ENCODE data around the gene ADCY2. TPM values are rescaled to one million over a fixed set of nuclear protein-coding genes. Genes with fewer than 3 reads are reported as not detected.

The ADCY2 gene
- total RNA-seq, 4 donors from 2014 or later, result 0.19 to 2.7 (median 0.59) TPM; not detected in 1

DNA sequence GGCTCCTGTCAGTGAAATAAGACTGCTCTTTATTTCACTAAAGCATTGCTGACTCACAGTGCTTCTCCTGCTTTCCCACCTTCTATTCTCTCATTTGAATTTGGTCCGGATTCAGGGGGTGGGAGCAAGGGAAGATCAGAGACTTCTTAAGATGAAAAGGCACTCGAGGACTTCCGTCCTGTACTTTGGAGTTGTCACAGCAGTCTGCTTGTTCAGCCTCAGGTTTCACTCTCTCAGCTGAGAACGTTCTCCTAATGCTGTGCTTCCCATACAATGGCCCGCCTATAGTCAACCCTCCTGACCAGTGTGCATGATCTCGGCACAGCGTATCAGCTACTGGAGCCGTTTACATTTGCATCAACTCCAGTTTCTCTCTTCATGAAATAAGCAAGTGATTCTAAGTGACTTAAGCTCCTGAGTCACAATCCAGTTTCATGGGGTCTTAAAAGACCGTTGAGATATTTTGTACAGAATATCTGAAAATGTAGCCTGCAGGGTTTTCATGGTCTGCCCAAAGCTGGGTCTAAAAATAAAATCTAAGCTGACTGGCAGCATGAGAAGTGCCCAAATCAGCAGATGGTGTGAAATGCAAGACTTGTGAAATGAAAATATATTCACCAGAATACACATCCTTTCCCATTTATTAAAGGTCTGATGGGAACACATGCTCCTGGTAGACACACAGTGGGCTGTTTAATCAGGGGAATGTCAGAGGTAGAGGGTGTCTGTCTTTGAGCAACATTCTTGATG, 145.0 kb downstream of the ADCY2 start:
- no peak overlapping the region for H3K27ac ChIP-seq
- H3K27me3 ChIP-seq, result no peaks in the 10 kb centered on the region
- no peak for DNase-seq
- TF ChIP-seq POLR2A (IDR thresholded peaks at IDR 0.05), result no peak
- TF ChIP-seq, protein P1, sequence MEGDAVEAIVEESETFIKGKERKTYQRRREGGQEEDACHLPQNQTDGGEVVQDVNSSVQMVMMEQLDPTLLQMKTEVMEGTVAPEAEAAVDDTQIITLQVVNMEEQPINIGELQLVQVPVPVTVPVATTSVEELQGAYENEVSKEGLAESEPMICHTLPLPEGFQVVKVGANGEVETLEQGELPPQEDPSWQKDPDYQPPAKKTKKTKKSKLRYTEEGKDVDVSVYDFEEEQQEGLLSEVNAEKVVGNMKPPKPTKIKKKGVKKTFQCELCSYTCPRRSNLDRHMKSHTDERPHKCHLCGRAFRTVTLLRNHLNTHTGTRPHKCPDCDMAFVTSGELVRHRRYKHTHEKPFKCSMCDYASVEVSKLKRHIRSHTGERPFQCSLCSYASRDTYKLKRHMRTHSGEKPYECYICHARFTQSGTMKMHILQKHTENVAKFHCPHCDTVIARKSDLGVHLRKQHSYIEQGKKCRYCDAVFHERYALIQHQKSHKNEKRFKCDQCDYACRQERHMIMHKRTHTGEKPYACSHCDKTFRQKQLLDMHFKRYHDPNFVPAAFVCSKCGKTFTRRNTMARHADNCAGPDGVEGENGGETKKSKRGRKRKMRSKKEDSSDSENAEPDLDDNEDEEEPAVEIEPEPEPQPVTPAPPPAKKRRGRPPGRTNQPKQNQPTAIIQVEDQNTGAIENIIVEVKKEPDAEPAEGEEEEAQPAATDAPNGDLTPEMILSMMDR (IDR thresholded peaks at IDR 0.05), result no peak
- intact Hi-C loops (cut with DNase I), result no loop called here
- 62 to 71% methylated on average over 9 of the region's 9 CpGs for WGBS, 2 donors
- no peaks in the 10 kb centered on the region for H3K4me1 ChIP-seq
- no peak overlapping the region for H3K4me3 ChIP-seq
- H3K9me3 ChIP-seq, result no peaks in the 10 kb centered on the region
- H3K36me3 ChIP-seq, result no peaks in the 10 kb centered on the region

DNA sequence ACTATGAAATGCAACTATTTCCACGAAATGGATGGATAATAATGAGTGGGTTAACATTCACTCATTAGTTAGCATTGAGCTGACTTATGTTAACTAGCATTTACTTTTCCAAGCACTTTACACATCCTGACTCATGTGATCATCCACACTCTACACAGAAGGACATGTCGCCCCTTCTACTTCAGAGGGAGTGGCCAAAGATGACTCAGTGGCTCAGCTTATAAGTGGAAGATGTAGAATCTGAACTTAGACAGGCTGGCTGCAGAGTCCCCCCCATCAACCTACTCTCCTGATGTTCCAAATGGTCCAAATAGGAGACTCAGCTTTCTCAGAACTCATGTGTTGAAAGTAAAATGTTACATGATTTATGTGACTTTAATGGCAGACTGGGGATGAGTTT, 146.0 kb downstream of the ADCY2 start:
- Histone ChIP-seq H3K9me3 (no peaks in the 10 kb centered on the region), H3K4me1 (no peaks in the 10 kb centered on the region), H3K27ac (no peak overlapping the region), H3K27me3 (no peaks in the 10 kb centered on the region), H3K4me3 (no peak overlapping the region), H3K36me3 (no peaks in the 10 kb centered on the region)
- no peak for DNase-seq
- TF ChIP-seq, protein P1 (IDR thresholded peaks at IDR 0.05), result no peak
- no peak for TF ChIP-seq POLR2A (IDR thresholded peaks at IDR 0.05)
- 38 to 54% methylated on average over 2 of the region's 2 CpGs for WGBS, 2 donors
- intact Hi-C loops (cut with DNase I), result no loop called here

DNA sequence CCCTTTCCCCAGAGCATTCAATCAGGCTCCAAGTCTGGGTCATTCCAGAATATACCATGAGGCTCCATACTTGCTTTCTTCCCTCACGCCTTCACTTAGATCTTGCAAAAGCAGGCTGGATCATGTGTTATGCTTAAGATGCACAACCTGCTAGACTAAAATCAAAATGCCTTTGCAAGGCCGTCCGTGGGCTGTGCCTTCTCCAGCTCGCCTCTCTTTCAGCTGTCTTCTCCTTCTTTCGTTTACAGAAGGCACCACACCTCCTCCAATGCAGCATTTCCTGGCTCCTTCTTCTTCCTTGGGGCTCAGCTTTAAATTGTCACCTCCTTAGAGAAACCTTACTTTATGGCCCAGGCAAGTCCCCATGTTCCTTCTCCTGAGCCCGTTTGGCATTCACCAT, 150.6 kb downstream of the ADCY2 start:
- Histone ChIP-seq H3K27me3 (no peaks in the 10 kb centered on the region), H3K9me3 (no peaks in the 10 kb centered on the region), H3K4me1 (no peaks in the 10 kb centered on the region), H3K4me3 (no peak overlapping the region), H3K36me3 (no peaks in the 10 kb centered on the region), H3K27ac (no peak overlapping the region)
- TF ChIP-seq, protein P1 (IDR thresholded peaks at IDR 0.05), result no peak
- TF ChIP-seq POLR2A (IDR thresholded peaks at IDR 0.05), result no peak
- WGBS, 2 donors, result 63 to 73% methylated on average over 6 of the region's 6 CpGs
- no peak for DNase-seq
- intact Hi-C loops (cut with DNase I), result no loop called here

DNA sequence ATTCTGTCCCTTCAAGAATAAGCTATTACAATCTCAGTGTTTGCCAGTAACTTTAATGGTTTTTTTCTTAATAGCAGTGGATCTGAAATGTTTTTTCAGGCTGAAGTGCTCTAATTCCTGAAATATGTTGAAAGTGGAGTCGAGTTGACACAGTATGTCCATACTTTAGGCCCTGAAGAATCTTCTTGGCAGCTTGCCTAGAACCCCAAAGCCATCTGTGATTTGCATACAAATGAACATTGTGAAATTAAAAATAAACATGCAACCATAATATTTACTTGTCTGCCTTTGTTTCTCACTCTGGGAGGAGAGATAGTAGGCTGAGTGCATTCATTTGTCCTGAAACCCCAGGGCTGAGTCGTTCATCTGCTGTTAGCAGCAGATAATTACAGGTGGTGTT, 152.7 kb downstream of the ADCY2 start:
- no peak for DNase-seq
- WGBS, 2 donors, result 24 to 44% methylated on average over 2 of the region's 2 CpGs

DNA sequence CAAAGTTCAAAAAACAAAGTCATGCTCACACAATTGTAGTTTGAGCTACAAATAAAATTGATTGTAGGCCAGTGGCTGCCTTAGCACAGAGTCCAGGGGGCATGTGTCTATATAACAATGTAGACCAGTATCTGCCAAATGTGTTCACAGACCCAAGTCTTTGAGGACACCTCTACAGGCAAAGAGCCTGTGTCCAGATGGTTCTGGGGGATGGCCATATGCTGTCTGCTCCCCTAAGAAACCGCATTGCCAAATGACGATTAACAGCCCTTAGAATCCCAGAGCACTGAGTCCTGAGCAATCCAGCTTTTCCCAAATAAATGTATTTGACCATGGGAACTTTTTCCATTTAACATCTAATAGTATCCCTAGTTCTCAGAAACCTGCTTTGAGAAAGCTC, 169.6 kb downstream of the ADCY2 start:
- Histone ChIP-seq H3K9me3 (no peaks in the 10 kb centered on the region), H3K4me1 (no peaks in the 10 kb centered on the region), H3K27ac (no peak overlapping the region), H3K36me3 (no peaks in the 10 kb centered on the region), H3K27me3 (no peaks in the 10 kb centered on the region), H3K4me3 (no peak overlapping the region)
- WGBS, 2 donors, result 84 to 90% methylated on average over 2 of the region's 2 CpGs
- no peak for DNase-seq
- intact Hi-C loops (cut with DNase I), result no loop called here
- no peak for TF ChIP-seq POLR2A (IDR thresholded peaks at IDR 0.05)
- TF ChIP-seq, protein P1 (IDR thresholded peaks at IDR 0.05), result no peak

More for the DNA sequence above, 152.7 kb downstream of the ADCY2 start:
- Histone ChIP-seq H3K27me3 (no peaks in the 10 kb centered on the region), H3K36me3 (no peaks in the 10 kb centered on the region), H3K4me1 (no peaks in the 10 kb centered on the region), H3K4me3 (no peak overlapping the region), H3K9me3 (no peaks in the 10 kb centered on the region), H3K27ac (no peak overlapping the region)
- intact Hi-C loops (cut with DNase I), result no loop called here
- TF ChIP-seq POLR2A (IDR thresholded peaks at IDR 0.05), result no peak
- TF ChIP-seq, protein P1 (IDR thresholded peaks at IDR 0.05), result no peak

All from esophagus squamous epithelium (tissue), 5 donors.